Measurements from ENCODE around the gene PGM2. TPM values are rescaled to one million over a fixed set of nuclear protein-coding genes. Genes with fewer than 3 reads are reported as not detected.

The PGM2 gene
- total RNA-seq, 1 donor: 20.3 TPM

DNA sequence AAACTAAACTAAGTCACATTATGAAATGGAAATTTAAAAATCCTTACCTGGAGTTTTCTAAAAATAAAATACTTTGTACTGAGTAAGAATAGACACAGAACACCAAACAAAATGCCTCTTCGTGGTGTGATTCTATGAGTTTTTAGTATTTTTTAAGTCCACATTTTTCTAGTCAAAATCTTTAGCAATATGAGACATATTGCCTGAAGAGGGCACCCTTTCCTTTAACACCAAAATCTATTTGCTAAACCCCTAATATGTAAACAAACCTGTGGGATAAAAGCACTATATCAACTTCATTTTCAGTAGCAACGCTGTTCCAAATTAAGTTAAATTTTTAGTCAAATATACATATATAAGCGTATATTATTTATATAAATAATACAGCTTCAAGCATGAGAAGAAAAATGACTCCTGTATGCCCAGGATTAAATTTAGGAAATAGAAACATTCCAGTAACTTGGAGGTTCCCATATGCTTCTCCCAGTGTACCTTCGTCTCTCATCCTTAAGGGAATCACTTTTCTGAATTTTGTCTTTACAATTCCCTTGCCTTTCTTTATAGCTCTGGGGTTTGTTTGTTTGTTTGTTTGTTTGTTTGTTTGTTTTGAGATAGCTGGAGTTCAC is 23.0 kb upstream of the PGM2 start:
- Histone ChIP-seq H3K4me3 (ENCODE audit: insufficient read depth, low read length) (no peak overlapping the region), H3K27me3 (ENCODE audit: insufficient read depth, low read length) (peaks cover 10% of the 10 kb centered on the region), H3K27ac (ENCODE audit: low read depth, low read length) (no peak overlapping the region), H2AFZ (ENCODE audit: low read length) (no peak overlapping the region), H4K20me1 (ENCODE audit: insufficient read depth, low read length) (no peaks in the 10 kb centered on the region), H3K36me3 (ENCODE audit: insufficient read depth, low read length) (no peaks in the 10 kb centered on the region), H3K4me2 (ENCODE audit: insufficient read depth, low read length) (no peak overlapping the region), H3K79me2 (ENCODE audit: insufficient read depth, low read length) (no peaks in the 10 kb centered on the region), H3K9me3 (ENCODE audit: low read depth, low read length) (no peaks in the 10 kb centered on the region), H3K4me1 (ENCODE audit: insufficient read depth, low read length) (no peaks in the 10 kb centered on the region)
- TF ChIP-seq CTCF (IDR thresholded peaks at IDR 0.05; ENCODE audit: extremely low read depth, low read depth, low read length): peak; percentile 57
- no peak for DNase-seq (ENCODE audit: insufficient read length, low spot score, missing footprints)

- Histone ChIP-seq H3K4me1 (ENCODE audit: insufficient read depth, low read length) (no peaks in the 10 kb centered on the region), H3K36me3 (ENCODE audit: insufficient read depth, low read length) (no peaks in the 10 kb centered on the region), H3K27me3 (ENCODE audit: insufficient read depth, low read length) (no peaks in the 10 kb centered on the region), H4K20me1 (ENCODE audit: insufficient read depth, low read length) (no peaks in the 10 kb centered on the region), H3K79me2 (ENCODE audit: insufficient read depth, low read length) (no peaks in the 10 kb centered on the region), H3K27ac (ENCODE audit: low read depth, low read length) (no peak overlapping the region), H3K4me3 (ENCODE audit: insufficient read depth, low read length) (no peak overlapping the region), H2AFZ (ENCODE audit: low read length) (peak overlapping the region; percentile 57), H3K4me2 (ENCODE audit: insufficient read depth, low read length) (no peak overlapping the region), H3K9me3 (ENCODE audit: low read depth, low read length) (no peaks in the 10 kb centered on the region)
- no peak for DNase-seq (ENCODE audit: insufficient read length, low spot score, missing footprints)
- TF ChIP-seq CTCF (IDR thresholded peaks at IDR 0.05; ENCODE audit: extremely low read depth, low read depth, low read length): no peak
Measured at GRCh38 chr4:37805091-37805490, 21.4 kb upstream of the PGM2 start.

- H3K36me3 ChIP-seq (ENCODE audit: insufficient read depth, low read length): no peaks in the 10 kb centered on the region
- H3K27me3 ChIP-seq (ENCODE audit: insufficient read depth, low read length): no peaks in the 10 kb centered on the region
- H3K4me1 ChIP-seq (ENCODE audit: insufficient read depth, low read length): peaks cover 6% of the 10 kb centered on the region
- no peak overlapping the region for H2AFZ ChIP-seq (ENCODE audit: low read length)
- H3K27ac ChIP-seq (ENCODE audit: low read depth, low read length): no peak overlapping the region
- TF ChIP-seq CTCF (IDR thresholded peaks at IDR 0.05; ENCODE audit: extremely low read depth, low read depth, low read length): no peak
- no peaks in the 10 kb centered on the region for H3K79me2 ChIP-seq (ENCODE audit: insufficient read depth, low read length)
- no peaks in the 10 kb centered on the region for H4K20me1 ChIP-seq (ENCODE audit: insufficient read depth, low read length)
- no peaks in the 10 kb centered on the region for H3K9me3 ChIP-seq (ENCODE audit: low read depth, low read length)
- no peak overlapping the region for H3K4me3 ChIP-seq (ENCODE audit: insufficient read depth, low read length)
- no peak overlapping the region for H3K4me2 ChIP-seq (ENCODE audit: insufficient read depth, low read length)
- DNase-seq (ENCODE audit: insufficient read length, low spot score, missing footprints): peak; percentile 84
Measured at GRCh38 chr4:37812713-37813112, 13.8 kb upstream of the PGM2 start.

GRCh38 chr4:37815591-37815990 is 10.9 kb upstream of the PGM2 start:
- Histone ChIP-seq H3K79me2 (ENCODE audit: insufficient read depth, low read length) (no peaks in the 10 kb centered on the region), H4K20me1 (ENCODE audit: insufficient read depth, low read length) (no peaks in the 10 kb centered on the region), H3K36me3 (ENCODE audit: insufficient read depth, low read length) (no peaks in the 10 kb centered on the region), H3K4me1 (ENCODE audit: insufficient read depth, low read length) (peaks cover 6% of the 10 kb centered on the region), H3K9me3 (ENCODE audit: low read depth, low read length) (no peaks in the 10 kb centered on the region), H3K27me3 (ENCODE audit: insufficient read depth, low read length) (no peaks in the 10 kb centered on the region), H3K4me3 (ENCODE audit: insufficient read depth, low read length) (no peak overlapping the region), H2AFZ (ENCODE audit: low read length) (no peak overlapping the region), H3K27ac (ENCODE audit: low read depth, low read length) (no peak overlapping the region), H3K4me2 (ENCODE audit: insufficient read depth, low read length) (no peak overlapping the region)
- DNase-seq (ENCODE audit: insufficient read length, low spot score, missing footprints): no peak
- no peak for TF ChIP-seq CTCF (IDR thresholded peaks at IDR 0.05; ENCODE audit: extremely low read depth, low read depth, low read length)
